Aorta (tissue), 5 donors: ENCODE results near the gene MAP4K1. TPM values are rescaled to one million over a fixed set of nuclear protein-coding genes. Genes with fewer than 3 reads are reported as not detected.

Experiments used
- ATAC-seq: fragments of 200-7000 bp; cut with Tn5 transposase; one replicate; pipeline ENCODE4 v1.9.1; 2022; ENCODE audit warnings: moderate library complexity; ENCODE audit not compliant: low FRiP score
- DNase-seq, 2 donors: peaks; one replicate each; pipeline ENCODE4 v3.0.0-alpha.2; 2020
- H3K27ac ChIP-seq, 2 donors: one replicate each; pipeline ENCODE4 v1.5.1; 2013; ENCODE audit warnings: low read length in 2 of 2, mild to moderate bottlenecking in 2 of 2, moderate library complexity in 2 of 2, control low read depth in 1 of 2, inconsistent platforms in 1 of 2, low read depth in 1 of 2
- H3K27me3 ChIP-seq, 2 donors: one replicate each; pipeline ENCODE4 v1.6.1; 2013; ENCODE audit warnings: control low read depth in 1 of 2, low read length in 1 of 2, mild to moderate bottlenecking in 1 of 2, moderate library complexity in 1 of 2; ENCODE audit not compliant: insufficient read depth in 2 of 2, control insufficient read depth in 1 of 2
- H3K36me3 ChIP-seq, 2 donors: one replicate each; pipeline ENCODE4 v1.6.1; 2013; ENCODE audit warnings: control low read depth in 1 of 2, low read length in 1 of 2, mild to moderate bottlenecking in 1 of 2; ENCODE audit not compliant: insufficient read depth in 2 of 2, control insufficient read depth in 1 of 2
- H3K4me1 ChIP-seq, 2 donors: one replicate each; pipeline ENCODE4 v1.6.1; 2013; ENCODE audit warnings: low read length in 2 of 2, control low read depth in 1 of 2, mild to moderate bottlenecking in 1 of 2, moderate library complexity in 1 of 2; ENCODE audit not compliant: insufficient read depth in 2 of 2, control insufficient read depth in 1 of 2
- H3K4me3 ChIP-seq, 2 donors: one replicate each; pipeline ENCODE4 v1.5.1; 2013; ENCODE audit warnings: low read length in 2 of 2, control low read depth in 1 of 2, mild to moderate bottlenecking in 1 of 2
- H3K9me3 ChIP-seq: one replicate; pipeline ENCODE4 v1.6.1; 2013; ENCODE audit warnings: mild to moderate bottlenecking, low read length; ENCODE audit not compliant: control insufficient read depth
- WGBS, 2 donors: extraction: QIAGEN DNeasy Blood & Tissue Kit; methylation state at CpG; one replicate each; pipeline ENCODE4 v1.1.7; 2013; 5-methylcytosine and 5-hydroxymethylcytosine counted together
- intact Hi-C, 2 donors: fragments of 100-400 bp; cut with DNase I; formaldehyde crosslinking; loops; one replicate each; pipeline versions ENCODE4 v1.14.2 to v1.15.0; 2022
- polyA plus RNA-seq, 2 donors: library from polyadenylated mRNA; stranded (reverse); fragments of 200-250 nt; gene quantifications; one replicate each; pipeline ENCODE4 v1.2.3, GENCODE V29; 2013
- total RNA-seq, 2 donors: library from RNA; stranded (reverse); fragmentation: NEBNext Ultra II Directional; extraction: Animal tissue kit (Norgen Biotek cat#: 25700); gene quantifications; one replicate each; pipeline ENCODE4 v1.2.1, GENCODE V29; 2021
- donor health status: healthy with polysubstance abuse.
- donor health status: Bipolar disorder and iron deficiency.
- donor health status: DM: no; HTN: no; CAD: no.
- donor health status: DM: no; HTN: no; CAD: no.
- donor health status: DM: yes; HTN: yes; CAD: no.

MAP4K1 gene
- total and polyA plus RNA-seq, 4 donors = 1.6 to 13.2 (median 4.7) TPM

GRCh38 chr19:38662537-38663155, 44.9 kb upstream of the MAP4K1 start:
- intact Hi-C loops = no loop called here
- Histone ChIP-seq H3K27me3 (no peaks in the 10 kb centered on the region), H3K4me1 (peaks cover 0 to 10% of the 10 kb centered on the region in 2 donors), H3K27ac (peak overlapping the region; percentile 76 to 98), H3K4me3 (no peak overlapping the region), H3K9me3 (no peaks in the 10 kb centered on the region), H3K36me3 (no peaks in the 10 kb centered on the region)
- ATAC-seq (no peak), DNase-seq (no peak)
- WGBS, 2 donors = 53 to 59% methylated on average over 7 of the region's 7 CpGs

GRCh38 chr19:38661996-38662395, 44.2 kb upstream of the MAP4K1 start:
- Histone ChIP-seq H3K36me3 (no peaks in the 10 kb centered on the region), H3K4me3 (no peak overlapping the region), H3K4me1 (peaks cover 0 to 10% of the 10 kb centered on the region in 2 donors), H3K27me3 (no peaks in the 10 kb centered on the region), H3K9me3 (no peaks in the 10 kb centered on the region), H3K27ac (peak overlapping the region; percentile 72 to 76)
- ATAC-seq (no peak), DNase-seq (no peak)
- intact Hi-C loops = no loop called here
- WGBS, 2 donors = 0 to 1% methylated on average over 1 of the region's 1 CpG

- intact Hi-C loops = no loop called here
- 47 to 50% methylated on average over 7 of the region's 7 CpGs for WGBS, 2 donors
- Histone ChIP-seq H3K36me3 (peaks cover 0 to 1% of the 10 kb centered on the region in 2 donors), H3K4me3 (no peak overlapping the region), H3K4me1 (peaks cover 2 to 17% of the 10 kb centered on the region in 2 donors), H3K27me3 (no peaks in the 10 kb centered on the region), H3K9me3 (no peaks in the 10 kb centered on the region), H3K27ac (peak overlapping the region; percentile 83 to 97)
- DNase-seq (no peak), ATAC-seq (no peak)
Measured at GRCh38 chr19:38661136-38661535, 43.4 kb upstream of the MAP4K1 start.

GRCh38 chr19:38660724-38661123, 43.0 kb upstream of the MAP4K1 start:
- Histone ChIP-seq H3K36me3 (peaks cover 0 to 2% of the 10 kb centered on the region in 2 donors), H3K27me3 (no peaks in the 10 kb centered on the region), H3K4me3 (no peak overlapping the region), H3K27ac (peak overlapping the region; percentile 83 to 97), H3K4me1 (peaks cover 5 to 18% of the 10 kb centered on the region in 2 donors), H3K9me3 (no peaks in the 10 kb centered on the region)
- WGBS, 2 donors = 67 to 73% methylated on average over 9 of the region's 9 CpGs
- DNase-seq (no peak), ATAC-seq (no peak)
- intact Hi-C loops = no loop called here

- Histone ChIP-seq H3K9me3 (no peaks in the 10 kb centered on the region), H3K27ac (peak overlapping the region; percentile 92 to 99), H3K36me3 (peaks cover 0 to 2% of the 10 kb centered on the region in 2 donors), H3K27me3 (no peaks in the 10 kb centered on the region), H3K4me1 (peaks cover 9 to 22% of the 10 kb centered on the region in 2 donors), H3K4me3 (no peak overlapping the region)
- intact Hi-C loops = loop anchor here (2.0 to 10.0 kb wide), 2 partner anchors 34 to 176 kb away; partner anchors contain the start of gene ECH1 (in 1 of the 2)
- peak; percentile 76 for ATAC-seq
- 9% methylated on average over 14 to 15 of the region's 15 CpGs for WGBS, 2 donors
- no peak for DNase-seq
Measured at GRCh38 chr19:38658462-38659306, 40.9 kb upstream of the MAP4K1 start.

- ATAC-seq (no peak), DNase-seq (no peak)
- no peak overlapping the region for H3K4me3 ChIP-seq
- no peaks in the 10 kb centered on the region for H3K27me3 ChIP-seq
- intact Hi-C loops = loop anchor here (2.0 to 10.0 kb wide), 2 partner anchors 35 to 177 kb away; partner anchors contain the start of gene ECH1 (in 1 of the 2)
- 28 to 39% methylated on average over 8 of the region's 8 CpGs for WGBS, 2 donors
- H3K4me1 ChIP-seq = peaks cover 11 to 22% of the 10 kb centered on the region in 2 donors
- H3K27ac ChIP-seq = peak overlapping the region; percentile 25 to 100
- H3K36me3 ChIP-seq = peaks cover 0 to 2% of the 10 kb centered on the region in 2 donors
- H3K9me3 ChIP-seq = no peaks in the 10 kb centered on the region
Measured at GRCh38 chr19:38657633-38658222, 40.0 kb upstream of the MAP4K1 start.

- no peak overlapping the region for H3K4me3 ChIP-seq
- intact Hi-C loops = loop anchor here in 1 of 2 donors (10.0 kb wide), 1 partner anchor 178 kb away; the partner anchor contains the start of gene ECH1
- WGBS, 2 donors = 42 to 43% methylated on average over 7 of the region's 7 CpGs
- peaks cover 0 to 2% of the 10 kb centered on the region in 2 donors for H3K36me3 ChIP-seq
- peak overlapping the region; percentile 70 to 97 for H3K27ac ChIP-seq
- DNase-seq = no peak
- H3K4me1 ChIP-seq = peaks cover 11 to 19% of the 10 kb centered on the region in 2 donors
- no peak for ATAC-seq
- no peaks in the 10 kb centered on the region for H3K27me3 ChIP-seq
- H3K9me3 ChIP-seq = no peaks in the 10 kb centered on the region
Measured at GRCh38 chr19:38656171-38656981, 38.6 kb upstream of the MAP4K1 start.
